Measurements from ENCODE around the gene KIAA1958.

KIAA1958 gene

DNA sequence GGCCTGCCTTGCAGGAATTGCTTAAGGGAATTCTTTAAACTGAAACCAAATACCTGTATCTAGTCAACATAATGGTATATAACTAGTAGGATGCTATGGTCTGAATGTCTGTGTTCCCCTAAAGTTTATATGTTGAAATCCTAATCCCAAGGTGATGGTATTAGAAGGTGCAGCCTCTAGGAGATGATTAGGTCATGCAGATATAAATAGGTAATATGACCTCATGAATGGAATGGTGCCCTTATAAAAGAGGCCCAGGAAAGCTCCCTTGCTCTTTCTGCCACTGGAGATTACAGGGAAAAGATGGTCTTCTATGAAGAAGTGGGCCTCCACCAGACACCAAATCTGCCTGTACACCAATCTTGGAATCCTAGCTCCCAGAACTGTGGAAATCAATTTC lies 7.4 kb upstream of the KIAA1958 start:
- no peak for TF ChIP-seq NFIC (IDR thresholded peaks at IDR 0.05)
- no peak for TF ChIP-seq EGR1 (IDR thresholded peaks at IDR 0.05)
- no peak for TF ChIP-seq TEAD4 (IDR thresholded peaks at IDR 0.05)
- no peak for TF ChIP-seq YY1 (IDR thresholded peaks at IDR 0.05; ENCODE audit: low read depth)
- TF ChIP-seq, protein P1, sequence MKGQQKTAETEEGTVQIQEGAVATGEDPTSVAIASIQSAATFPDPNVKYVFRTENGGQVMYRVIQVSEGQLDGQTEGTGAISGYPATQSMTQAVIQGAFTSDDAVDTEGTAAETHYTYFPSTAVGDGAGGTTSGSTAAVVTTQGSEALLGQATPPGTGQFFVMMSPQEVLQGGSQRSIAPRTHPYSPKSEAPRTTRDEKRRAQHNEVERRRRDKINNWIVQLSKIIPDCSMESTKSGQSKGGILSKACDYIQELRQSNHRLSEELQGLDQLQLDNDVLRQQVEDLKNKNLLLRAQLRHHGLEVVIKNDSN (IDR thresholded peaks at IDR 0.05): no peak
- no peak for TF ChIP-seq ZBTB7A (IDR thresholded peaks at IDR 0.05; ENCODE audit: low read depth)
- TF ChIP-seq CEBPB (IDR thresholded peaks at IDR 0.05): no peak
- no peak for TF ChIP-seq TCF12 (IDR thresholded peaks at IDR 0.05; ENCODE audit: low read depth)
- TF ChIP-seq CREB1 (IDR thresholded peaks at IDR 0.05; ENCODE audit: low read depth): no peak
- no peak for TF ChIP-seq FOXM1 (IDR thresholded peaks at IDR 0.05; ENCODE audit: borderline replicate concordance, low read depth)
- no peak for TF ChIP-seq RAD21 (IDR thresholded peaks at IDR 0.05; ENCODE audit: low read depth)
- TF ChIP-seq MAX (IDR thresholded peaks at IDR 0.05): no peak
- TF ChIP-seq, protein P2, sequence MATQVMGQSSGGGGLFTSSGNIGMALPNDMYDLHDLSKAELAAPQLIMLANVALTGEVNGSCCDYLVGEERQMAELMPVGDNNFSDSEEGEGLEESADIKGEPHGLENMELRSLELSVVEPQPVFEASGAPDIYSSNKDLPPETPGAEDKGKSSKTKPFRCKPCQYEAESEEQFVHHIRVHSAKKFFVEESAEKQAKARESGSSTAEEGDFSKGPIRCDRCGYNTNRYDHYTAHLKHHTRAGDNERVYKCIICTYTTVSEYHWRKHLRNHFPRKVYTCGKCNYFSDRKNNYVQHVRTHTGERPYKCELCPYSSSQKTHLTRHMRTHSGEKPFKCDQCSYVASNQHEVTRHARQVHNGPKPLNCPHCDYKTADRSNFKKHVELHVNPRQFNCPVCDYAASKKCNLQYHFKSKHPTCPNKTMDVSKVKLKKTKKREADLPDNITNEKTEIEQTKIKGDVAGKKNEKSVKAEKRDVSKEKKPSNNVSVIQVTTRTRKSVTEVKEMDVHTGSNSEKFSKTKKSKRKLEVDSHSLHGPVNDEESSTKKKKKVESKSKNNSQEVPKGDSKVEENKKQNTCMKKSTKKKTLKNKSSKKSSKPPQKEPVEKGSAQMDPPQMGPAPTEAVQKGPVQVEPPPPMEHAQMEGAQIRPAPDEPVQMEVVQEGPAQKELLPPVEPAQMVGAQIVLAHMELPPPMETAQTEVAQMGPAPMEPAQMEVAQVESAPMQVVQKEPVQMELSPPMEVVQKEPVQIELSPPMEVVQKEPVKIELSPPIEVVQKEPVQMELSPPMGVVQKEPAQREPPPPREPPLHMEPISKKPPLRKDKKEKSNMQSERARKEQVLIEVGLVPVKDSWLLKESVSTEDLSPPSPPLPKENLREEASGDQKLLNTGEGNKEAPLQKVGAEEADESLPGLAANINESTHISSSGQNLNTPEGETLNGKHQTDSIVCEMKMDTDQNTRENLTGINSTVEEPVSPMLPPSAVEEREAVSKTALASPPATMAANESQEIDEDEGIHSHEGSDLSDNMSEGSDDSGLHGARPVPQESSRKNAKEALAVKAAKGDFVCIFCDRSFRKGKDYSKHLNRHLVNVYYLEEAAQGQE (IDR thresholded peaks at IDR 0.05; ENCODE audit: low read depth): no peak
- no peak for TF ChIP-seq EP300 (IDR thresholded peaks at IDR 0.05; ENCODE audit: borderline replicate concordance)
- no peak for TF ChIP-seq TAF1 (IDR thresholded peaks at IDR 0.05; ENCODE audit: low read depth)

GRCh38 chr9:112484607-112485006 lies 2.0 kb upstream of the KIAA1958 start:
- TF ChIP-seq TEAD4 (IDR thresholded peaks at IDR 0.05) (no peak), ZBTB7A (IDR thresholded peaks at IDR 0.05; ENCODE audit: low read depth) (no peak), EP300 (IDR thresholded peaks at IDR 0.05; ENCODE audit: borderline replicate concordance) (no peak), MAX (IDR thresholded peaks at IDR 0.05) (no peak), CREB1 (IDR thresholded peaks at IDR 0.05; ENCODE audit: low read depth) (no peak)

- TF ChIP-seq EP300 (IDR thresholded peaks at IDR 0.05; ENCODE audit: borderline replicate concordance): no peak
Measured at GRCh38 chr9:112485574-112485973, 1.1 kb upstream of the KIAA1958 start.

DNA sequence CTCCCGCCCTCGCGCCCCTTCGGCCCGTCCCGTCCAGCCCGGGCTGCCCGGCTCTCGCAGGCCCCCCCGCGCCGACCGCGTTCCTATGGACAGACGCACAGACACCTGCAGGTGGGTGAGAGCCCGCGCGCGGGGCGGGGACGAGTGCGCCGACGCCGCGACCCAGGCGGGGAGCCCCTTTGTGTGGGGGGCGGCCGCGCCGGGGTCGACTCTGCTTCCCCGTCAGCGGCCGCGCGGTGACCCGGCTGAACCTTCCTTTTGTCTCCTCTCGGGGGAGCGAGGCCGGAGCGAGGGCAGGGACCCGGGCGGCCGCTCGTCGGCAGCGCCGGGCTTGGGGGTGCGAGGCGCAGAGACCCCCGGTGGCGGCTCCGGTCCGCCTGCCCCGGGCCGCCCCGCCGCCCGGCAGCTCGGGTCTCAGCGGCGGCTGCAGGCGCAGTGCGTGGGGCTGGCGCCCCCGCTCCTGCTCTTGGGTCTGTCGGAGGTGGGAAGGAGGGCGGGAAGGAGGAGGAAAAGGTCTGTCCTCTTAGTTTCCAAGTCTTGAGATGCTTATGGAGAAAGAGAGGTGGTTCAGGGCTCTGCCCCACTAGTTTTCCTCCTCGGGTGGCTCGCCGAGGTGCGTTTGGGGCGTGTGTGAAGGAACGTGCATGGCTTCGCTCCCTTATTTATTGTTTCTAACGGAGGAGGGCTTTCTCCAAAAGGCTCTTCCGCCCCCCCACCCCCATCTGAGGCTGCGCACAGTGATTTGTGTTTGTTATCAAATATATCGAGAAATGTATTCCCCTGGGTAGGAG lies 576 bp downstream of the KIAA1958 start:
- TF ChIP-seq, protein P1 (IDR thresholded peaks at IDR 0.05): no peak
- no peak for TF ChIP-seq MAX (IDR thresholded peaks at IDR 0.05)
- no peak for TF ChIP-seq CREB1 (IDR thresholded peaks at IDR 0.05; ENCODE audit: low read depth)
- no peak for TF ChIP-seq NFIC (IDR thresholded peaks at IDR 0.05)
- no peak for TF ChIP-seq TAF1 (IDR thresholded peaks at IDR 0.05; ENCODE audit: low read depth)
- no peak for TF ChIP-seq EGR1 (IDR thresholded peaks at IDR 0.05)
- TF ChIP-seq, protein P2 (IDR thresholded peaks at IDR 0.05; ENCODE audit: low read depth): no peak
- TF ChIP-seq FOXM1 (IDR thresholded peaks at IDR 0.05; ENCODE audit: borderline replicate concordance, low read depth): no peak
- TF ChIP-seq RAD21 (IDR thresholded peaks at IDR 0.05; ENCODE audit: low read depth): no peak
- TF ChIP-seq TCF12 (IDR thresholded peaks at IDR 0.05; ENCODE audit: low read depth): no peak
- TF ChIP-seq EP300 (IDR thresholded peaks at IDR 0.05; ENCODE audit: borderline replicate concordance): no peak
- TF ChIP-seq CEBPB (IDR thresholded peaks at IDR 0.05): no peak
- no peak for TF ChIP-seq YY1 (IDR thresholded peaks at IDR 0.05; ENCODE audit: low read depth)
- peak; percentile 66; the same call in 1 of the 2 replicates for TF ChIP-seq ZBTB7A (IDR thresholded peaks at IDR 0.05; ENCODE audit: low read depth)
- TF ChIP-seq TEAD4 (IDR thresholded peaks at IDR 0.05): peak; percentile 33; the same call in 1 of the 2 replicates

GRCh38 chr9:112487799-112488340 lies 1.2 kb downstream of the KIAA1958 start:
- TF ChIP-seq EP300 (IDR thresholded peaks at IDR 0.05; ENCODE audit: borderline replicate concordance): no peak
- no peak for TF ChIP-seq TCF12 (IDR thresholded peaks at IDR 0.05; ENCODE audit: low read depth)
- TF ChIP-seq, protein P2 (IDR thresholded peaks at IDR 0.05; ENCODE audit: low read depth): no peak
- TF ChIP-seq CREB1 (IDR thresholded peaks at IDR 0.05; ENCODE audit: low read depth): no peak
- TF ChIP-seq MAX (IDR thresholded peaks at IDR 0.05): no peak
- no peak for TF ChIP-seq FOXM1 (IDR thresholded peaks at IDR 0.05; ENCODE audit: borderline replicate concordance, low read depth)
- no peak for TF ChIP-seq CEBPB (IDR thresholded peaks at IDR 0.05)
- TF ChIP-seq TEAD4 (IDR thresholded peaks at IDR 0.05): no peak
- no peak for TF ChIP-seq TAF1 (IDR thresholded peaks at IDR 0.05; ENCODE audit: low read depth)

Data from Ishikawa (cell line).